Neutrophil (primary cell): Measurements from ENCODE around the gene INVS.
"Not testable (repeated sequence)": the region's sequence is repeated elsewhere in the genome, so short reads cannot be mapped to it uniquely, and the experiment has no call there.

ENCODE experiments used
- H3K27ac ChIP-seq: fragments of 200-600 bp; sonication (generic); 2 replicates; pipeline ENCODE4 v1.5.1; 2016; ENCODE audit warnings: mild to moderate bottlenecking, moderate library complexity
- H3K27me3 ChIP-seq: fragments of 200-600 bp; sonication (generic); 2 replicates; pipeline ENCODE4 v1.6.0; 2016; ENCODE audit warnings: mild to moderate bottlenecking
- H3K36me3 ChIP-seq: fragments of 200-600 bp; sonication (generic); 2 replicates; pipeline ENCODE4 v1.5.1; 2017
- H3K4me1 ChIP-seq, 2 experiments: fragments of 200-600 bp in 1 of 2; sonication (generic) in 1 of 2; 1 replicate in 1 of 2; 2 replicates in 1 of 2; pipeline versions ENCODE4 v1.5.1 to v1.6.1; 2013 to 2016; ENCODE audit warnings: low read depth in 1 of 2, low read length in 1 of 2, mild to moderate bottlenecking in 1 of 2, moderate library complexity in 1 of 2; ENCODE audit not compliant: control insufficient read depth in 1 of 2, insufficient read depth in 1 of 2
- H3K4me3 ChIP-seq, 2 experiments: fragments of 200-600 bp in 1 of 2; sonication (generic) in 1 of 2; 1 replicate in 1 of 2; 2 replicates in 1 of 2; pipeline ENCODE4 v1.5.1; 2013 to 2016; ENCODE audit warnings: low read depth in 1 of 2, low read length in 1 of 2, mild to moderate bottlenecking in 1 of 2, moderate library complexity in 1 of 2
- H3K9me3 ChIP-seq: fragments of 200-600 bp; sonication (generic); 2 replicates; pipeline ENCODE4 v1.5.1; 2016
- TF ChIP-seq, protein P1 (sequence below): fragments of 200-600 bp; sonication (generic); IDR thresholded peaks from 2 replicates; pipeline ENCODE4 v1.5.1; 2016; ENCODE audit warnings: antibody characterized with exemption

INVS gene

DNA sequence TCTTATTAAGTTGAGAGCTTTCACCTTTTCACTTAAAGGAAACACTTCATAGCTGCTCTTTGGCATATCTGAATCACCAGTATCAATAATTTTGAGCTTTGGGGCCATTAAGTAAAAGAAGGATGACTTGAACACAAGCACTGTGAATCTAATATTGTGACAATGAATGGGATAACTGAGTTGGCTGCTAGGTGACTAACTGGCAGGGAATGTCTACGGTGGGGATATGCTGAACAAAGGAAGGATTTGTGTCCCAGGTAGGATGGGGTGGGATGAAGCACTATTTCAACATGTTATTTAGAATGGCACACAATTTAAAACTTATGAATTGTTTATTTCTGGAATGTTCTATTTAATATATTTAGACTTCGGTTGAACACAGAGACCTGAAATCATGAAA, 130.1 kb downstream of the INVS start:
- Histone ChIP-seq H3K4me1 (no peaks in the 10 kb centered on the region), H3K27me3 (no peaks in the 10 kb centered on the region), H3K36me3 (peaks cover 5% of the 10 kb centered on the region), H3K27ac (no peak overlapping the region), H3K9me3 (no peaks in the 10 kb centered on the region), H3K4me3 (no peak overlapping the region)
- TF ChIP-seq, protein P1, sequence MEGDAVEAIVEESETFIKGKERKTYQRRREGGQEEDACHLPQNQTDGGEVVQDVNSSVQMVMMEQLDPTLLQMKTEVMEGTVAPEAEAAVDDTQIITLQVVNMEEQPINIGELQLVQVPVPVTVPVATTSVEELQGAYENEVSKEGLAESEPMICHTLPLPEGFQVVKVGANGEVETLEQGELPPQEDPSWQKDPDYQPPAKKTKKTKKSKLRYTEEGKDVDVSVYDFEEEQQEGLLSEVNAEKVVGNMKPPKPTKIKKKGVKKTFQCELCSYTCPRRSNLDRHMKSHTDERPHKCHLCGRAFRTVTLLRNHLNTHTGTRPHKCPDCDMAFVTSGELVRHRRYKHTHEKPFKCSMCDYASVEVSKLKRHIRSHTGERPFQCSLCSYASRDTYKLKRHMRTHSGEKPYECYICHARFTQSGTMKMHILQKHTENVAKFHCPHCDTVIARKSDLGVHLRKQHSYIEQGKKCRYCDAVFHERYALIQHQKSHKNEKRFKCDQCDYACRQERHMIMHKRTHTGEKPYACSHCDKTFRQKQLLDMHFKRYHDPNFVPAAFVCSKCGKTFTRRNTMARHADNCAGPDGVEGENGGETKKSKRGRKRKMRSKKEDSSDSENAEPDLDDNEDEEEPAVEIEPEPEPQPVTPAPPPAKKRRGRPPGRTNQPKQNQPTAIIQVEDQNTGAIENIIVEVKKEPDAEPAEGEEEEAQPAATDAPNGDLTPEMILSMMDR = no peak

DNA sequence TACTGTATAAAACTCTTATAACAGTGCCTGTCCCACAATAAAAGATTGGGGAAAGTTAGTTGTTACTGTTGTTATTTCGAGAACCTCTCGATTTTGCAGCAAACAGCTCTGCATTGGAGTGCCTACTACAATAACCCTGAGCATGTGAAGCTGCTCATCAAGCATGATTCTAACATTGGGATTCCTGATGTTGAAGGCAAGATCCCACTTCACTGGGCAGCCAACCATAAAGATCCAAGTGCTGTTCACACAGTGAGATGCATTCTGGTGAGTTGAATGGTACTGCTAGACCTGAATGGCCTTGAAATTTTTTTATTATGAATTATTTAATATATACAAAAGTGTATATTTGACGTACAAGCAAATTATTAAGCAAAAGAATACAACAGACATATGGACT, 130.5 kb downstream of the INVS start:
- Histone ChIP-seq H3K27me3 (no peaks in the 10 kb centered on the region), H3K4me3 (no peak overlapping the region), H3K9me3 (no peaks in the 10 kb centered on the region), H3K4me1 (no peaks in the 10 kb centered on the region), H3K27ac (no peak overlapping the region), H3K36me3 (peaks cover 5% of the 10 kb centered on the region)
- TF ChIP-seq, protein P1 = no peak

DNA sequence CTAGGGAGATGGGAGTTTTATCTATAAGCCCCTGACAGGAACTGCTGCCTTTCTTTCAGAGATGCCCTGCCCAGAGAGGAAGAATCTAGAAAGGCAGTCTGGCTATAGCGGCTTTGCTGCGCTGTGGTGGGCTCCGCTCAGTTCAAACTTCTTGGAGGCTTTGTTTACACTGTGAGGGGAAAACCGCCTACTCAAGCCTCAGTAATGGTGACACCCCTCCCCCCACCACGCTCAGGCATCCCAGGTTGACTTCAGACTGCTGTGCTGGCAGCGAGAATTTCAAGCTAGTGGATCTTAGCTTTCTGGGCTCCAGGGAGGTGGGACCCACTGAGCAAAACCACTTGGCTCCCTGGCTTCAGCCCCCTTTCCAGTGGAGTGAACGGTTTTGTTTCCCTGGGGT, 137.9 kb downstream of the INVS start:
- H3K36me3 ChIP-seq, H3K27ac ChIP-seq, H3K27me3 ChIP-seq: not testable (repeated sequence)

DNA sequence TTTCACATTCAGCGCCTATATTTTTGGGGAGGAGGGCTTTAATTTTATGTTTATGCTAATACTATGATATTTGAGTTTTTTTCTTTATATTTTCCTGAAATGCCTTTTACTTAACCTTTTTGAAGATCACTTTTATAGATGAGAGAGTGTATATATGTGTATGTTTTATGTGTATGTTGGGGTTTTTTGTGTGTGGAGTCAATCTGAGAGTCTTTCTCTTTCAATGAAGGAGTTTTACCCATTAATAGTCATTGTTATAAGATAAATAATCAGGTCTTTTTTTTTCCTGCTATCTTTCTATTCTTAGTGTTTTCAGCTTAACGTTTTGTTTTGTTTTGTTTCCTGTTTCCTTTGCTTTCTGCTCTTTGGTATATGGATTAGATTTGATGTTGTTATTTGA, 141.5 kb downstream of the INVS start:
- H3K27ac ChIP-seq = no peak overlapping the region
- H3K36me3 ChIP-seq = peaks cover 8% of the 10 kb centered on the region
- H3K27me3 ChIP-seq = no peaks in the 10 kb centered on the region
- no peak overlapping the region for H3K4me3 ChIP-seq
- TF ChIP-seq, protein P1 = no peak
- no peaks in the 10 kb centered on the region for H3K4me1 ChIP-seq
- H3K9me3 ChIP-seq = no peaks in the 10 kb centered on the region

More for the DNA sequence above, 137.9 kb downstream of the INVS start:
- H3K9me3 ChIP-seq, H3K4me3 ChIP-seq, H3K4me1 ChIP-seq: not testable (repeated sequence)

DNA sequence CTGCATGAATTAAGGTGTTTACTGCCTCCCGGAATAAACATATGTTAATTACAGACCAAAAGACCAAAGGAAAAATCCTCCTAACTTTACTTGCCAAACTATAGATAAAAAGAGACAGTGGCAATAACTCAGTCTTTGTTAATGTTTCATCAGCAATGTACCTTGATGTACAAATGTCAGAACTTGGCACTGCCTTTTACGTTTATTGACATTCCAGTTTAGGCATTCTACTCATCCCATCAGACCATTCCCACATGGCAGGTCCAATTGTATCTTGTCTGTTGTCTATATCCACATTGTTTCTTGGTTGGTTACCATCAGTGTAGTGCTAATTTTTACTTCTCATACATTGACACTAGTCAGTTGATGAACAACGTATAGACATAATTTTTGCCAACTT, 168.2 kb downstream of the INVS start:
- Histone ChIP-seq H3K27me3 (no peaks in the 10 kb centered on the region), H3K27ac (no peak overlapping the region), H3K9me3 (no peaks in the 10 kb centered on the region), H3K36me3 (no peaks in the 10 kb centered on the region), H3K4me1 (no peaks in the 10 kb centered on the region), H3K4me3 (no peak overlapping the region)
- TF ChIP-seq, protein P1 = no peak

DNA sequence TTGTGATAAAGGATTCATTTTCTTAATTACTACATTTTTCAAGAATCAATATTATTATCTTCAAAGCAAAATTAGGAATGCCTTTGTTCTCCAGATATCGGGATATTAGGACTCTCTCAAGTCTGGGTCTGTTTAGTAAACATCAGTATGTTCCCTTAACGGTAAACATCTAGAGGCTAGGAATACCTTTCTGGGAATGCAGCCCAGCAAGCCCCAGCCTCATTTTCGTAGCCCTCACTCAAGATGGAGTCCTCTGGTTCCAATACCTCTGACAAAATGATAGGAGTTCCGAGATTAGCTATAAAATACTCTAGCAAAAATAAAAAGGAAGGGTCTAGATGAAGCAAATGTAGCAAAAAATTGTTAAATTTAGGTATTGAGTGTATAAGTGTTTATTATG, 169.2 kb downstream of the INVS start:
- H3K4me3 ChIP-seq = no peak overlapping the region
- TF ChIP-seq, protein P1 = no peak
- H3K4me1 ChIP-seq = no peaks in the 10 kb centered on the region
- no peaks in the 10 kb centered on the region for H3K36me3 ChIP-seq
- H3K27me3 ChIP-seq = no peaks in the 10 kb centered on the region
- no peaks in the 10 kb centered on the region for H3K9me3 ChIP-seq
- H3K27ac ChIP-seq = no peak overlapping the region
